Activated CD4-positive, alpha-beta T cell treated with anti-CD3 and anti-CD28 coated beads for 4 hours (primary cell): ENCODE results near the gene MED12L.
"Not testable (repeated sequence)": the region's sequence is repeated elsewhere in the genome, so short reads cannot be mapped to it uniquely, and the experiment has no call there.

ENCODE experiments used
- DNase-seq, 2 donors: peaks; one replicate each; pipeline ENCODE4 v3.0.0-alpha.2; 2020

MED12L gene

DNA sequence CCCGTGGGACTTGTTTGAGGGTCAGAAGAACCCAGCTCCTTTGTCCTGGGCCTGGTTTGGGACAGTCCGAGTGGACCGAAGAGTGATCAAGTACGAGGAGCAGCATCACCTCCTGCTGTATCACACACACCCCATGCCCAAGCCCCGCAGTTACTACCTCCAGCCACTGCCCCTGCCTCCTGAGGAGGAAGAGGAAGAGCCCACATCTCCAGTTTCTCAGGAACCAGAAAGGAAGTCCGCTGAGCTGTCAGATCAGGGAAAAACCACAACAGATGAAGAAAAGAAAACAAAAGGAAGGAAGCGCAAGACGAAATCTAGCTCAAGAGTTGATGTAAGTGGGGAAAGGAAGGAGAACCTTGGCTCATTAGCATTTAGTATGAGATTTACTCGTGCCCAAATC, 302.4 kb downstream of the MED12L start:
- no peak for DNase-seq

DNA sequence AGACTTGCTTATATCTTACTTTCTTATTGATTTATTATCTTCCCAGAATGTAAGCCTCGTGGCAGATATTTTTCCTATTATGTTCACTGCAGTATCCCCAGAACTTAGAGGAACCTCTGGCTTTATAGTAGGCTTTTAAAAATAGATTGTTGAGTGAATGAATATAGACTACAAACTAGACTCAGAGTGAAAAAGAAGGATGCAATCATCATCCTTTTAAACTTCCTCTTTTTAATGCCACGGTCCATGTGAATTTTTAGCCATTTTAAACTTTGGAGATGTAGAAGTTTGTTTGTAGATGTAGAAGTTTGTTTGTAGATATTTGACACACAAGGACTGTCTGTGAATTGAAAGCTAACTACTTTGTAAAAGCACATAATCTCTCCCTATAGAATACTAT, 306.3 kb downstream of the MED12L start:
- no peak for DNase-seq

DNA sequence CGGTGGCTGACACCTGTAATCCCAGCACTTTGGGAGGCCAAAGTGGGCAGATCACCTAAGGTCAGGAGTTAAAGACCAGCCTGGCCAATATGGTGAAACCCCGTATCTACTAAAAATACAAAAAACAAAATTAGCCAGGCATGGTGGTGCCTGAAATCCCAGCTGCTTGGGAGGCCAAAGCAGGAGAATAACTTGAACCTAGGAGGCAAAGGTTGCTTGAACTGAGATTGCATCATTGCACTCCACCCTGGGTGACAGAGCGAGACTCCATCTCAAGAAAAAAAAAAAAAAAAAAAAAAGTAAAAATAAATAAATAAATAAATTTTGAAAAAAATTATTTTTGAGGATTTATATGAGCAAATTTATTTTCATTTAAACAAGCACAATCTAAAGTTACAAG, 306.7 kb downstream of the MED12L start:
- DNase-seq: not testable (repeated sequence)

DNA sequence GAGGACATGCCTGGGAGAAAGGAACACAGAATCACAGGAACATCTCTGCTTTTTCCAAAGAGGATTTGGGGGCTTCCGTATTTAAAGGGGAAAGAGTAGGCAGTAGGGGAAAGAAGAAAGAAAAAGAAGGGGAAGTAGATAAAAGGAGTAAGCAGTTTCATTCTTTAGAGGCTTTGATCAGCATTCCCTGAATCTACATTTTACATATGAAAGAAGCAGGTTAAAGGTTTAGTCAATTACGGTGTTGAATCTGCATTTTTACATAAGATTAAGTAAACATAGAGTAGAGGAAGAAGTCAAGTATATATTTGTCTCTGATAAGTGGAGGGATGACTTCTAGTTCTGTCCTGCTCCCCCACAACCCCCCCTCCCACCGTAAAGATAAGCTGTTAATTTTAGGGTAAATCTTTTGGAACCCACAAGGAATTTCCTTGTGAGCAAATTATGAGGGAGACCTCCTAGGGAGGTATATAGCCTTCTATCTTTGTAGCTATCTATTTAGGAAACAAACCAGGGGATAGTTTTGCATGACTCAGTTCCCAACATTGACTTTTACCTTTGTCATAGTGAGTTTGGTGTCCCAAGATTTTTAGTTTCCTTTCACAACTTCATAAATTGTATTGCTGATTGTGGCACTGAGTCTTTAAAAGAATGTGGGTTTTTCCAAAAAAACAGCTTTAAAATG, 307.8 kb downstream of the MED12L start:
- DNase-seq: no peak

DNA sequence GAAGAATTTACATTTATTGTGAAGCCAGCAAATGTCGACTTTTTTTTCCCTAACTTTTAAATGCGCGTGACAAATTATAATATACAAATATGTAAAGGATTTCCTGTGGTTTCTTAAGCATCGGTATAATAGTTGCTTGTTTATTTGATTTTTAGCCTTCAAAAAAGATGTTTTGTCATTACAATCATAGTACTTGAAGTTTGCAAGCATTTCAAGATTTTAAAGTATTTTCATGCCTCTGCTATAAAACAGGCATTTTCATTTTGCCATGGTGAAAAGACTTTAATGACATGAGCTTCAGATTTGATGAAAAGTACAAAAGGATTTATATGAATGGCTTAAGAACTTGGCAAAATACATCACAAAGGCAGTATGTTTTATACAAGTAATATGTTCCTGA, 308.5 kb downstream of the MED12L start:
- no peak for DNase-seq

DNA sequence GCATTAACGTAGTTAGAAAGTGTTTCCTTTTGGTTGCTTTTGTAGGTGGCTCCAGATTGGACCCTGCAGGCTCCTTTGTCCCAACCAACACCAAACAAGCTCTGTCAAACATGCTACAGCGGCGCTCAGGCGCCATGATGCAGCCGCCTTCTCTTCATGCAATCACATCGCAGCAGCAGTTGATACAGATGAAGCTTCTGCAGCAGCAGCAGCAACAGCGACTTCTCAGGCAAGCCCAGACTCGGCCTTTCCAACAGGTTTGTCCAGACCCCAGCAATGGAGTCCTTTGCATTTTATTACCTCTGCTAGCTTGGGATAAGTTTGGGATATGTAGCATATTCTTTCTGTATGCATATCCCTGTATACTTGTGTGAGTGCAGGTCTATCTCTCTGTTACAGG, 309.1 kb downstream of the MED12L start:
- DNase-seq: no peak

DNA sequence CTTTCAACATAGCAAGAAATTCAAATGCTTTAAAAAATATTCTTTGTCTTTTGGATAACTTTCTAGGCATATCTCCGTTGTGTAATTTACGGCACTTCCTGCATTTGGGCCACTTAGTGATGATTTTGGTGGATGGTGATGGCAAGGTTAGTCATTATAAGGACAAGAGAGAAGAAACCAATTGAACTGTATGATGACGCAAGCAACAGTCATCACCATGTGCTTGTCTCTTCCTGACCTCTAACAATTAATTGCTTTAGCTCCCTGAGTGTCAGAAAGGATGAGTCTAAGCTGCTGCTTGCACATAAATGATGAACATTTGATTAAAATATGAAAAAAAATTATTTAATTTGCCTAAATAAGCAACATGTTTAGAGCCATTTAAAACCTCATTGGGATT, 310.3 kb downstream of the MED12L start:
- no peak for DNase-seq

DNA sequence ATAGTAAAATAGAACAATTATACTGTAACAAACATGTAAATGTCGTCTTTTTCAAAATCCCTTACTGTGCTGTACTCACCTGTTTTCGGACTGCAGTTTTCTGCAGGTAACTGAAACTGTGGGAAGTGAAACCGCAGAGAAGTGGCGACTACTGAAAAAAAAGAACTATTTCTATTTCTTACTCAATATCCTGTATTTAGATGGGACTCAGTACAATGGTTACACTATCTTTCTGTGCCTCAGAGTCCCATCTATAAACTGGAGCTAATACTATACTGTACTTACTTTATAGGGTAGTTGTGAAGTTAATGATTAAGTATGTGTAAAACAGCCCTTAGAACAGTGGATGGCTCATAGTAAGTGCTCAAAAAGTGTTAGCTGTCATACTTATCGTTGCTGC, 313.4 kb downstream of the MED12L start:
- DNase-seq: no peak

DNA sequence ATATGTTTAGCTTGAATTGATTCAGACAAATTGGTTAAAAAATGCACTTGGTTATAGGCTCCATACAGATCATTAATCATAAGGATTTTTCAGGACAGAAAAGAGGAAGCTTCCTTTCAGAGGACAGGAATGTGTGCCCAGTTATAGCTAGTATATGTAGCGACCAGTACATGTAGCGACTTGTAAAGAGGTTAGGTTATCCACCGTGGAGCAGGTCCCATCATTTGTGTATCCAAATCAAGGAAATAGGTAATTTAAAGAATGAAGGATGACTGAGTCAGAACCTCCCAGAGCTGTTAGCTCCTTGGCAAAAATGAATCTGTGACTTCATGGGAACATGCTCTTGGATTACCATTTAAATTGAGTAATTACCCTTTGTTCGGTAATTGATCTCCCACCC, 314.9 kb downstream of the MED12L start:
- no peak for DNase-seq

DNA sequence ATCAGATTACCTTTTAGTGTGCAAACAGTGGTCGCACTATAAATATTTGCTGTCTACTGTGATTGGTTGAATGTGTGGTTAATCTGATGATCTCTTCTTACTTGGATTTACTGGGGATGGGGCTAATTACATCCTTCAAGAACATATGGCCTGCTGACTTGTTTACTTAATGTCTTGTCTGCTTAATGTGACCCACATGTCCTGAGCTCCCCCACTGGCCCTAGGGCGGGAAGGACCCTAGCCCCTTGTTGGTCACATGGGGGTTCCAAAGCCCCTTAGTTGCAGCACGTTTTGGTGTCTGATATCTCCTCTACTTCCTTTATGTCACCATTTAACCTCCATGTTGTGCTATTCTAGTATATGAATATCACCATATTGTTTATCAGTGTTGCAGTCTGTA, 316.9 kb downstream of the MED12L start:
- DNase-seq: no peak

DNA sequence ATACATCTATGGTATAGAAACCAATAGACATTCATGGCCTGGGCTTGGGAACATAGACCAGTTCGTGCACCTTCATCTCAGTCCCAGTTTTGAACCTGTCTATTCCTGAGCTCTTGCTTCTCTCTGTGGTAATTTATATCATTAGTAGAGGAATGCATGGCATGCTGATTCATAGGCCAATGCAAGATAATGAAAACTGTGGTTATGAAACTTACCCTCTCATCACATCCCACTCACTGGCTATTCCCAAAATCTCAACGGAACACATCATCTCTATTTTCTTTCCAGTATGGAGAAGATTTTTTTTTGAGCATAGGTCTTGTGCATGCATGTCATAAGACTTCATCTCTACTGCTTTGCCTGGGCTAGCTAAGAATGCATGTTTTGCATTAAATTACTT, 317.8 kb downstream of the MED12L start:
- no peak for DNase-seq

DNA sequence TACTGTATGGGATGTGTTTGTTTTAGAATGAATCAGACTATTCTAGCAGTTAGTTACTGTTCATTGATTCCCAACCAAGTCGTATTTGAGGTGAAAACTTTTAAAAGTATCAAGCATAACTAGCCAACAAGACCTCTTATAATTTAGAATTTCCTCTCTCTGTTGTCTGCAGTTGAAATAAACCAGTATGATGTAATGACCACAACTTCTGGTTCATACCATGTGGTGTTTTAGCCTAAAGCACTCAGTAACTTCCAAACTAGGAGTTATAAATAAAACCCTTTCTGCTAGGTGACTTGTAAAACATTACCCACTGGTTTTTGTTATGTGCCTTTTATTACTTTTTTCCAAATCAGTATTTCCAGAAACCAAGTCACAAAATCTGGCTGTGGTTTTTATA, 318.9 kb downstream of the MED12L start:
- no peak for DNase-seq

DNA sequence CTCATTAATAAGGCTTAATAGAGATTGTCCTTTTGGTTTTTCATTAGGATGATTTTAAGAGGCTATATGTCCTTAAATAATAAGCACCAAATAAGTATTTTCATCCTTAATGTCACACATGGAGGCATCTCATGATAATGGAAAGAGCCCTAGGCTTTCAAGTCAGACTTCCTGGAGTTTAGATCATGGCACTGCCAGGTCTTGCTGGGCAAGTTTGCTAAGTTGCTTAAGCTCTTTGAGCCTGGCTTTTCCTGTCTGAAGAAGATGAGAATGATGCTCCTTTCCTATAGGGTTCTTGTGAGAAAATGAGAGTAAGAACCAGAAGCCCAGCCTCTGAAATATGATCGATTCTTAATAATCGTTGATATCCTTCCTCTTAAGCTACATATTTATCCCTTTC, 322.5 kb downstream of the MED12L start:
- no peak for DNase-seq

DNA sequence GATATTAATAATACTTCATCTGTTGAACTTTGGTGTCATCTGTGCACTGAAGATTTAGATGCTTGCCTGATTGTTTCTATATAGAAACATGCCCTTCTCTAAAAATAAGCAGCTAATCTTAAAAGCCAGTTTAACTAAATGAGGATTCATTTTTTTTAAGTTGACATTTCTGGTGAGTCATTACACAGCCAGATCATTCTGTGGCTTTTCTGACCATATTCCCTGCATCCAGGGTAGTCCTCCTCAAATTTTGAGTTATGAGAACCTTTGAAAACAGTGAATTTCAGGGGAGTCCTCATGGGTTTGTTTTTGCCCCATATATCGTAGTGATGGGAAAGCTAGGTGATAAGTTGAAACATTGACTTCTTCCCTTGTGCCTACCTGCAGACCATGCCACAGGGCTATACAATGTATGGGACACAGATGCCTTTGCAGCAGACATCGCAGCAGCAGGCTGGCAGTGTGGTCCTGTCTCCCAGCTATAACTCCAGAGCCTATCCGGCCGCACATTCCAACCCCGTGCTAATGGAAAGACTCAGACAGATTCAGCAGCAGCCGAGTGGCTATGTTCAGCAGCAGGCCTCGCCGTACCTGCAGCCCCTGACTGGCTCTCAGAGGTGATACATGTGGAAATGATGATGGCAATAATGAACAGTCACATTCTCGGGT, 325.6 kb downstream of the MED12L start:
- DNase-seq: no peak

DNA sequence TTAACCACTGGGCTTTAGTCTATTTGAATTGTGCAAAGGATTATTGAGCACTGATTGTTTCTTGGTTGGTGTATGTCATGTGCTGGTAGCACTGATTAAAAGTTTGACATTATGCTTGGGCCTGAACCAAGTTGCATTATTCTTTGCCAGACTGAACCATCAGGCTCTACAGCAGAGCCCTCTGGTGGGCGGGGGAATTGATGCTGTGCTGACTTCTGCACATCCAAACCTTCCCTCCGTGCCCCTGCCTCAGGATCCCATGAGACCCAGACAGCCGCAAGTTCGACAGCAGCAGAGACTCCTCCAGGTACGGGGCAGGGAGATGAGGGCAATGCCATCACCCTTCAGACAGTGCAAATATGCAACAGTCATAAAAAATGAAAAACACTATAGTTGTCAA, 327.5 kb downstream of the MED12L start:
- DNase-seq: no peak

DNA sequence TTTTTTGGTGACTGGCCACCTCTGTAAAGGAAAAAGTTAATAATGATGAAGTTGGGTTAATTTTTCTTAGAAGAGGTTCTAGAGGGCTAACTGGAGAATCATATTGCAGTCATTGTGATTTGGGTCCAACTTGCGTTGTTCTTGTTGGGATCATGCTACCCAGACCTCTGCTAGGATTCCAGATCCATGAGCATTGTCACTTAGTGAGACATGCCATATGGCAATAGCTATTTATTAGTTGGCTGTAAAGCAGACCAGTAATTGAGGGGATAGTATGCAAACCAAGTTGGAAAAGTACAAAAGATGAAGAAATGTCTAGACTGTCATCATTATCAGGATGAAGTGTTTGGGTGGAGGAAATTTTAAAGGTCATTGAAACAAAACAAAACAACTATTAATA, 329.8 kb downstream of the MED12L start:
- no peak for DNase-seq

DNA sequence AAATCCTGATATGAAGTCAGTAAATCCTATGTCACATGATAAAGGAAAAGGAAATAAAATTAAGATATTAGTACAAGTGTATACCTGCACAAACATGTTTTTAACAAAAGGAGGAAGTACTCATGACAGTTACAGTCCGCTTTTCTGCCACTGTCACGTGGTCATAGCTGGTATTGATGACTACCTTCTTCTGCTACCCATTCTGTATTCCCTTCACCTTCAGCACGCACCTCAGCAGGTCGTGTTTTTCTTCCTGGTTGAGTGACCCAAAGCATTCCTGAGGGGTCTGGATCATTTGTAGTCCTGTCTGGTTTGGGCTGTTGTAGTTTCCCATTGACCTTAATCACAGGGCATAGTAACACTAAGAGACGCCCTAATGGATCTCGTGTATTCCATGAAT, 334.3 kb downstream of the MED12L start:
- no peak for DNase-seq

DNA sequence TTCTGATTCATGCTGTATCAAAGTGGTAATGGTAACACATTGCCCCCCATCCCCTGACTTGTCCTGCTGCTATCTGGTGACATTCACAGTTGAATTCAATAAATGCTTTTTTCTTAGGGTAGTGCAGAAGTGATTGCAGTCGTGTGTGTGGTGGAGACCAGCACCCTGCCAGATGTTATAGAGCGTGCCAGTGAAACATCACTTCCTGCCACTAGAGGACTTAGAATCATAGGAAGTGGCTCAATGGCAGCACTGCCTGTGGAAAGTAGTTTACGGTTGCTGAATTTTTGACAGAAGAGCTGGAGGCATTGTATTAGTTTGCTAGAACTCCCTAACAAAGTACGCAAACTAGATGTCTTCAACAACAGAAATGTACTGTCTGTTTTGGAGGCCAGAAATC, 336.5 kb downstream of the MED12L start:
- DNase-seq: no peak

DNA sequence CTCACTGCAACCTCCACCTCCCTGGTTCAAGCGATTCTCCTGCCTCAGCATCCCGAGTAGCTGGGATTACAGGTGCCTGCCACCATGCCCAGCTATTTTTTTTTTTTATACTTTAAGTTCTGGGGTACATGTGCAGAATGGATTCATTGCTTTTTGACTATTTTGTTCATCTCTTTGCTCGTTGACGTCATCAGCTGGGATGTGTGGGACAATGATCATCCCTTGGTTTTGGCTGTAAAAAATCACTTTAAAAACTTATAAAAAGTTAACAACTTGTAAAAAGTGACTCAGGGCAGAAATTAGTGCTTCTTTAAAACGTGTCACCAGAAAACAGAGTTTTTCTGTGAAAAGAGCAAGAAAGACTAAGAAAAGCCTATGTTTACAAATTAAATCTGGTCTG, 337.6 kb downstream of the MED12L start:
- DNase-seq: no peak

DNA sequence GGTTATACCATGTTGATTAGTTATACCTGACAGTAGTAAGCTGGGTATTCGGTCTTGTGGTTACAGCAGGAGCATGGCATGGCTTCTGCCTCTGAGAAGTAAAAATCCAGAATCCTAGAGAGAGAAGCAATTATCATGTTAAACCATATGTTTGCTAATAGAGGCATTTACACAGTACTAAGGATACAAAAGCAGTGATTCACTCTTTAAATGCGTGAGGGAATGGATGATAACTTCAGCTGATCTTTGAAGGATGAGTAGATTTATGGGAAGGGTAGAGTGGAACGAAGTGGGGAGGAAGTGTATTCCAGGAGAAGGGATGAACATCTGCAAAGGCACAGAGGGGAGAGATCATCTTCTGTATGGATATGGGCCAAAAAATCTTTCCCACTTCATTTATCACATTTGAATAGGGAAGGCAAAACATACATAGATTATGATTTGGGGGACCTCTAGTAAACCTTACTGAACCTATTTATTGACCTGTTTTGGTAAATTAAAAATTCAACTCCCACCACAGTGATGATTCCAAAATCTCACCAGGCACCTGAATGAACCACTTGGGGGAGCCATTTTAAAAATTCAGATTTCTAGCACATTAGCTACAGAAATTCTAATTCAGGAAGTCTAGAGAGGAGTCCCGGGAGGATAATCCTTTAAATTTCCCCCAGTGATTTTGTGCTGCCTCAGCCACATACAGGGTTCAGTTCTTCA, 340.3 kb downstream of the MED12L start:
- no peak for DNase-seq

DNA sequence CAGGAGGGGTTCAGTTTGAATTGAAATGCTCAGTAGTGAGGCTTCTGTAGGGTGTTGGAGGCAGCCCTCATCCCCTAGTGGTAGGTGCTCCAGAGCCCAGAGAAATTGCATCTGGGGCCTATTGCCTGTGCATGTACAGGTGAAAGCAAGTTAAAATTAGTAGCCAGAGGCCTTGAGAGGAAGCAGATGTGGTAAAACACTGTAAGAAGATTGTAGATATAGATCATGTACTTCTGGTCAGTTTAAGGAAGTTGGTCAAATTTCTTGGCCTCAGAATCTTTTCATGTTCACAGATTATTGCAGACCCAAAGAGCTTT, 340.8 kb downstream of the MED12L start:
- DNase-seq: no peak

DNA sequence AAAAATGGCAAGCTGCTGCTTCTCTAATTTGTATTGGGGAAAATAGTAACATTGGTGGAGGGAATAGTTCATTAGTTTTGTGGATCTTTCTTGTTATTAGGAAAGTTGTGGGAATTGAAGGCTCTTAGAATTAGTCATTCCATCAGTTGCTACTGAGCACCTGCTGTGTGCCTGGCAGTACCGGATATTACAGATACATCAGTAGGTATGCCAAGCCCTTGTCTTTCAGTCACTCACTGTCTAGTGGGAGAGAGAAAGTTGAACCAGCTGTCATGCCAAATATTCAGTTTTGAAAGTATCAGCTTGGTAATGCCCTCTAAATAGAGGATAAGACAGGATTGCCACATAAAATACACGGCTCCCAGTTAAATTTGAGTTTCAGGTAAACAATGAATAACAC, 342.9 kb downstream of the MED12L start:
- no peak for DNase-seq

DNA sequence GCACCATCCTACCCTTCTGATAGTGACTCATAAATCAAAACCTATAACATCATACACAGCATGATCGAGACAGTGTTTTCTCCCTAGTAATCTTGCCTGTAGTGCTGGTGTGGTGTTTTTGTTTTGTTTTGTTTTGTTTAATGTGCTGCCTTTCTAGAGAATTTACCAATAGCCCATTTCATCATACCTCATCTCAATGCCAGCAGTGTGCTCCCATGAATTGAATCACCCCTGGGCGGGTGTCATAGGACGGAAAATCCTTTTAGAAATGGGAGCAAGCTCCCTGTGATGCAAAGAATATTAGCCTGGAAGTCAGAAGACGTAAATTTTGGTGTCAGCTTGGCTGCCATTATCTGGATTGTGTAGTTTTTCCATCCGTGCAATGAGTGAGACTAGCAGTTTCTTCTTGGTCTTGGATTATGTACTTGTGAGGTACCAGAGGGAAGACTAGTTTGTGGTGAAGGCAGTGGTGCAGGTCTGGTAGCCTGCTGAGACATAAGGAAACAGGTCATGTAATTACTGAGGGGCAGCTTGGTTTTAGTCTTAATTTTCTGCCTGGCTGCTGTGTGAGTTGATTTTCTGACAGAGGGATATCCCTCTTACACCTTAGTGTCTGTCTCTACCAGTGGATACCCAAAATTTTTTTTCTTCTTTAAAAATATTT, 345.5 kb downstream of the MED12L start:
- no peak for DNase-seq

DNA sequence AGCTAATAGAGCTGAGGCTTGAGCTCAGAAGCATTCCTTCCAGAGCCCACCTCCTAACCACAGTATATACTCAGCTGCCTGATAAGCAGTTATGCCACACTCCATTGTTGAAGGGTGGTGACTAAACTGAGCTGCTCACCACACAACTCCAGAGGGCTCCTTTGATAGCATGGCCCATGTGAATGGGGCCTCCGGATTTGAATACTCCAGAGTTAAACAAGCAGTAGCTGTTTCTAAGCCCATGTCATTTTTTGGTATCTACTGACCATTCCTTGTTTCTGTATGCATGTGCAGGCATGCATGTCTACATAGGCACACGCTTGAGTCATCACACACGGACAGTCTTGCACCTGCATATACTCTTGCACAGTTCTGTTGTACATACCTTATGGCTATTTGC, 346.5 kb downstream of the MED12L start:
- DNase-seq: no peak
